ENCODE results near the gene RRP12.

RRP12 gene, protein sequence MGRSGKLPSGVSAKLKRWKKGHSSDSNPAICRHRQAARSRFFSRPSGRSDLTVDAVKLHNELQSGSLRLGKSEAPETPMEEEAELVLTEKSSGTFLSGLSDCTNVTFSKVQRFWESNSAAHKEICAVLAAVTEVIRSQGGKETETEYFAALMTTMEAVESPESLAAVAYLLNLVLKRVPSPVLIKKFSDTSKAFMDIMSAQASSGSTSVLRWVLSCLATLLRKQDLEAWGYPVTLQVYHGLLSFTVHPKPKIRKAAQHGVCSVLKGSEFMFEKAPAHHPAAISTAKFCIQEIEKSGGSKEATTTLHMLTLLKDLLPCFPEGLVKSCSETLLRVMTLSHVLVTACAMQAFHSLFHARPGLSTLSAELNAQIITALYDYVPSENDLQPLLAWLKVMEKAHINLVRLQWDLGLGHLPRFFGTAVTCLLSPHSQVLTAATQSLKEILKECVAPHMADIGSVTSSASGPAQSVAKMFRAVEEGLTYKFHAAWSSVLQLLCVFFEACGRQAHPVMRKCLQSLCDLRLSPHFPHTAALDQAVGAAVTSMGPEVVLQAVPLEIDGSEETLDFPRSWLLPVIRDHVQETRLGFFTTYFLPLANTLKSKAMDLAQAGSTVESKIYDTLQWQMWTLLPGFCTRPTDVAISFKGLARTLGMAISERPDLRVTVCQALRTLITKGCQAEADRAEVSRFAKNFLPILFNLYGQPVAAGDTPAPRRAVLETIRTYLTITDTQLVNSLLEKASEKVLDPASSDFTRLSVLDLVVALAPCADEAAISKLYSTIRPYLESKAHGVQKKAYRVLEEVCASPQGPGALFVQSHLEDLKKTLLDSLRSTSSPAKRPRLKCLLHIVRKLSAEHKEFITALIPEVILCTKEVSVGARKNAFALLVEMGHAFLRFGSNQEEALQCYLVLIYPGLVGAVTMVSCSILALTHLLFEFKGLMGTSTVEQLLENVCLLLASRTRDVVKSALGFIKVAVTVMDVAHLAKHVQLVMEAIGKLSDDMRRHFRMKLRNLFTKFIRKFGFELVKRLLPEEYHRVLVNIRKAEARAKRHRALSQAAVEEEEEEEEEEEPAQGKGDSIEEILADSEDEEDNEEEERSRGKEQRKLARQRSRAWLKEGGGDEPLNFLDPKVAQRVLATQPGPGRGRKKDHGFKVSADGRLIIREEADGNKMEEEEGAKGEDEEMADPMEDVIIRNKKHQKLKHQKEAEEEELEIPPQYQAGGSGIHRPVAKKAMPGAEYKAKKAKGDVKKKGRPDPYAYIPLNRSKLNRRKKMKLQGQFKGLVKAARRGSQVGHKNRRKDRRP (N-terminal part only)

DNA sequence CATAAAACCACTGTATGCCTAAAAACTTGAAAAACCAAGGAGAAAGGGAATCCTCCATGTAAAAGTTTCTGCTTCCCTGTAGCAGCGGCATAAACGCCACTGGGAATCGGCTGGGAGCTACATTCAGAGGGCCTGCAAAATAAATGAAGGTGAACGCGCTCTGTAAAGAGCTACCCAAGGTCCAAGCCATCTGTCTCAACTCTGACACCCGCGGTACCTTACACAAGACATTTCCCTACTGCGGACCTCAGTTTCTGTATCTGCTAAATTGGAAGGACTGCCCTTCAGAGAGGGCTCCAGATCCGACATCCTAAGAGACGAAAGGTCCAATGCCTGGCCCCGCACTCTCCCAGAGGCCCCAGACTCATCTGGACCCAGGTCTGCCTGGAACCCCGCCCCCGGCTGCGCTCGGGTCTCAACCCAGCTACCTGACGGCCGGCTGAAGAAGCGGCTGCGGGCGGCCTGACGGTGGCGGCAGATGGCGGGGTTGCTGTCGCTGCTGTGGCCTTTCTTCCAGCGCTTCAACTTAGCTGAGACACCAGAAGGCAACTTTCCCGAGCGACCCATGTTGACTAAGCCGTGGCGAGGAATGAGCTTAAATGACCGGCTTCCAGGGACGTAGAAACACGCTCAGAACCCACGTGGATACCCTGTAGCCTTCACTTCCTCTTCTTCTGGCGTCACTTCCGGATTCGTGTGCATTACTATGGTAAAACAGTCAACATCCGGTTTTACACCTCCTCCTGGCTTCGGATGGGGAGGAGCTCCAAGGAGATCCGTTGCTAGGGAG lies at the start of gene RRP12:
Gene RRP12 (minus strand): TSS at position 676 of the 790 bp plus-strand sequence. CDS start 109 bp downstream, at position 567.
- Histone ChIP-seq H3K36me3 (ENCODE audit: control insufficient read depth, insufficient read depth, low read length) (peaks cover 6% of the 10 kb centered on the region), H3K4me1 (ENCODE audit: control insufficient read depth, insufficient read depth, low read length) (peaks cover 9% of the 10 kb centered on the region), H3K9ac (ENCODE audit: low read length) (peak within 1 kb of the TSS; percentile 27), H3K27me3 (ENCODE audit: control insufficient read depth, insufficient read depth, low read length) (no peaks in the 10 kb centered on the region), H3K27ac (ENCODE audit: low read depth, low read length) (peak within 1 kb of the TSS; percentile 27), H3K4me3 (ENCODE audit: low read length) (peak within 1 kb of the TSS; percentile 68)

DNA sequence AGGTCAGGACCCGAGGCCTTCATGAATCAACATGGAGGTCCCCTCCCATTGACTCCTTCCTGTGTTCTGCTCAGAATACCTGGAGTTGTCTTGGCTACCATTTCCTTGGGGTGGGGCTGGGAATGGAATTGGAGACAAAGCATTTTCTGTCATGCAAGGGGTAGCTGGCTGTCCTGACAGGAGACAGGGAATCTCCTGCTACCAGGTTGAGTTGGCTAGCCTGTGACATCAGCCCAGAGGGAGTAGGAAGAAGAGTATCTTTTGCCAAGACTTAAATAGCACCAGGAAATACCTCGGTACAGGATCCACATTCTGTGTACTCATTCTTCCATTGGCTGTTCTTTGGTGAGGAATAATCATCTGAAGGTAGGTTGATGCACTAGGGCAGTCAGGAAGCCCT lies 49.7 kb upstream of the RRP12 start:
- H3K27ac ChIP-seq (ENCODE audit: low read depth, low read length) = no peak overlapping the region
- peaks cover 3% of the 10 kb centered on the region for H3K4me1 ChIP-seq (ENCODE audit: control insufficient read depth, insufficient read depth, low read length)
- H3K36me3 ChIP-seq (ENCODE audit: control insufficient read depth, insufficient read depth, low read length) = peaks cover 6% of the 10 kb centered on the region
- H3K27me3 ChIP-seq (ENCODE audit: control insufficient read depth, insufficient read depth, low read length) = no peaks in the 10 kb centered on the region
- no peak overlapping the region for H3K4me3 ChIP-seq (ENCODE audit: low read length)
- H3K9ac ChIP-seq (ENCODE audit: low read length) = no peak overlapping the region

DNA sequence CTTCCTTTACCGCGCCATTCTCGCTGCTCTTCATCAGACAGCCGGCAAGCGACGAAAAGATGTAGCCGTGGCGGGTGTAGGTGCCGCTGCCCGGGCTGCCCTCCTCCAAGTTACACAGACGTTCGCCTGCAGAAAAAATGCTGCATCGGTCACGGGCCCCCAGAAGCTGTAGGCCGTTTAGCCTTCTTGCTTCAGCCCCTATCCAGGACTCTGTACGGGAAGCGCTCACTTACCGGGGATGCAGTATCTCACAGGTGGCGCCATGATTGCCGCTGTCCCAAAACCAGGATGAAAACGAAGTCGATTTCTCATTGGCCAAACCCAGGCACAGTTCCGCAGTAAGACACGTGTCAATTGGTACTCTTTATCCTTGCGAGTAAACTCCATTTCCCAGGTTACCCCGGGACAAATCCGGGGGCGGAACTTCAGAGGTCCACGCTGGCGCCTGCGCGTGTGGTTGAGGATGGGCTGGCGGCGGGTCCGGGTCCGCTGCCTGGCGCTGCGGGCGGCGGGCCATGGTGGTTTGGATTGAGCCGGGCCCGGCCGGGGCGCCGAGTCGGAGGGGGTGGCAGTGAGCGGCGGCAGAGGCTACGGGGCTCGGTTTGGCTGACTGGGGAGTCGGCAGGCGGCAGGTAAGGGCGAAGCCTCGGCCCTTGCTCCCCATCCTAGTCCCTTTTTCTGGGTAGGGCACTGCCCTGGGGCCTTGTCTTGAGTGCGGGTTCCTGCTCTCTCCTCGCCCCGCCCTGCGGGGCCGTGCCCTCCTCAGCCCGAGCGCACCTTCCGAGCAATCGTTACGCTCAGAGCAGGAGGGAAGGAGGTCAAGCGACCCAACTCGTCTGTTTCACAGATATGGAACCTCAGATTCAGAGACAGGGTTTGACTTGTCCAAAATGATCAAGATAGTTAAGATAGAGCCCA lies 44.8 kb upstream of the RRP12 start, which contains the start of the genes EXOSC1 and ZDHHC16:
Gene EXOSC1 (minus strand): TSS at position 285 of the 918 bp plus-strand sequence. CDS start 21 bp downstream, at position 264.
Gene ZDHHC16 (plus strand): TSS at position 454 of the 918 bp plus-strand sequence. CDS start 5,501 bp downstream, outside the sequence.
- peaks cover 3% of the 10 kb centered on the region for H3K4me1 ChIP-seq (ENCODE audit: control insufficient read depth, insufficient read depth, low read length)
- peaks cover 5% of the 10 kb centered on the region for H3K36me3 ChIP-seq (ENCODE audit: control insufficient read depth, insufficient read depth, low read length)
- H3K27me3 ChIP-seq (ENCODE audit: control insufficient read depth, insufficient read depth, low read length) = no peaks in the 10 kb centered on the region
- peak within 1 kb of the TSS; percentile 59 for H3K27ac ChIP-seq (ENCODE audit: low read depth, low read length)
- H3K4me3 ChIP-seq (ENCODE audit: low read length) = peak within 1 kb of the TSS; percentile 92
- H3K9ac ChIP-seq (ENCODE audit: low read length) = peak within 1 kb of the TSS; percentile 54

DNA sequence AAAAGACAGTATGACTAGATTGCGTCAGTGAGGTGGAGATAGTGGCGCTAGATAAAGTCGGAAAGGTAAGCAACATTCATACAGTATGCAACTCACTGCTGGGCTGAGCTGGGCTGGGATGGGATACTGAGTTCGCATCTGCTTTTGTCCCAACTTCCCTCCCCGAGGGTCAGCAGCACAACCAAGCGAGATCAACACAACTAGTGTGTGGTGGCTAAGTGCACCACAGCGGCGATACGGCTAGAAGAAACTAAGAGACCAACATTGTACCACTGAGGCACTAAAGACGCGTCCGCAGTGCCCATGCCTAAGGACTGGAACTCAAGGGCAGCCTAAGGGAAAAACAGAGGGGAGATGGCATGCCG lies 44.2 kb upstream of the RRP12 start:
- Histone ChIP-seq H3K9ac (ENCODE audit: low read length) (peak overlapping the region; percentile 54), H3K4me1 (ENCODE audit: control insufficient read depth, insufficient read depth, low read length) (peaks cover 3% of the 10 kb centered on the region), H3K27me3 (ENCODE audit: control insufficient read depth, insufficient read depth, low read length) (no peaks in the 10 kb centered on the region), H3K36me3 (ENCODE audit: control insufficient read depth, insufficient read depth, low read length) (peaks cover 5% of the 10 kb centered on the region), H3K4me3 (ENCODE audit: low read length) (peak overlapping the region; percentile 92), H3K27ac (ENCODE audit: low read depth, low read length) (peak overlapping the region; percentile 16)

DNA sequence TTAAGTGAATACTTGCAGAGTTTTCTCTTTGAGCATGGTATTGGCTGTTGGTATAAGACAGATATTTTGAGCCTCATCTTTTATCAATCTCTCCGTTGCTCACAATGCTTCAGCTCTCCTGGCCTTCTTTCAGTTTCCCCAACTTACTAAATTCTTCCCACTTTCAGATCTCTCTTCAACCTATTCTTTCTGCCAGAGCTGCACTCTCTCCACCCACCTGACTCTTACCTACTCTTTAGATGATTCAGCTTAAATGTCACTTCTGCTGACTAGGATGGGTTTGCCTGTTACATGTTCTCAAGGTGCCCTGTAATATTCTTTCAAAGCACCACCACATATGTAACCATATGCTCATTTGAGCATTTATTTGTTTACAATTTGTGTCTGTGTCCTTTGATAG lies 43.1 kb upstream of the RRP12 start:
- Histone ChIP-seq H3K36me3 (ENCODE audit: control insufficient read depth, insufficient read depth, low read length) (peaks cover 6% of the 10 kb centered on the region), H3K9ac (ENCODE audit: low read length) (no peak overlapping the region), H3K4me1 (ENCODE audit: control insufficient read depth, insufficient read depth, low read length) (peaks cover 3% of the 10 kb centered on the region), H3K27ac (ENCODE audit: low read depth, low read length) (no peak overlapping the region), H3K27me3 (ENCODE audit: control insufficient read depth, insufficient read depth, low read length) (no peaks in the 10 kb centered on the region), H3K4me3 (ENCODE audit: low read length) (no peak overlapping the region)

DNA sequence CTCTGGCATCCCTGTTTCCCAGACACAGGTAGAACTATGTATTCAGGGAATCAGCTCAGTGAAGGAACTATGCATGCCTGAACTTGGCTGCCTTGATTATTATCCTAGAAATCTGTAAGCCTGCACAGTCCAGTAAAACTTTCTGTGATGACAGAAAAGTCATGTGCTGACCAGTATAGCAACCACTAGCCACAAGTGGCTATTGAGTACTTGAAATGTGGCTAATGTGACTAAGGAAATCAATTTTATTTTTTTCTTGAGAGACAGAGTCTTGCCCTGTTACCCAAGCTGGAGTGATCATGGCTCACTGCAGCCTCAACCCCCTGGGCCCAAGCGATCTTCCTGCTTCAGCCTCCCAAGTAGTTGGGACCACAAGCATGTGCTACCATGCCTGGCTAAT lies 41.1 kb upstream of the RRP12 start:
- H3K36me3 ChIP-seq (ENCODE audit: control insufficient read depth, insufficient read depth, low read length) = peaks cover 12% of the 10 kb centered on the region
- no peak overlapping the region for H3K4me3 ChIP-seq (ENCODE audit: low read length)
- H3K27me3 ChIP-seq (ENCODE audit: control insufficient read depth, insufficient read depth, low read length) = no peaks in the 10 kb centered on the region
- H3K27ac ChIP-seq (ENCODE audit: low read depth, low read length) = no peak overlapping the region
- no peak overlapping the region for H3K9ac ChIP-seq (ENCODE audit: low read length)
- H3K4me1 ChIP-seq (ENCODE audit: control insufficient read depth, insufficient read depth, low read length) = no peaks in the 10 kb centered on the region

DNA sequence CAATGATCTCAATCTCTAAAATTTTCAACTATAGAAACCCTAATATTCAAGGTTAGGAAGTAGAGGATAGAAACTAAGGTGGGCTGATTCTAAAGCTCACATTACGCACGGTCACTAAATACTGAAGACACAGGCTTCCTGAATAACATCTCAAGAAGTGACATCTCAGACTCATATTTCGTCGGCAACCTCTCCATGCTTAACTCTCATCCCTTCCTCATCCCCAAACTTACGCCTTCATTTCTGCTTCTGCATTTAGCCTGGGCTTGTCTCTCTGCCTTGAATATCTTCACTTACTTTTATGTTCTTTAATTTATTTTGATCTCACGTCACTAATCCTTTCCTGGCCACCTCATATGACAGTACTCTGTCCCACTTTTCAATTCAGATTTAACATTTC lies 34.1 kb upstream of the RRP12 start:
- peaks cover 32% of the 10 kb centered on the region for H3K36me3 ChIP-seq (ENCODE audit: control insufficient read depth, insufficient read depth, low read length)
- H3K9ac ChIP-seq (ENCODE audit: low read length) = no peak overlapping the region
- H3K4me3 ChIP-seq (ENCODE audit: low read length) = no peak overlapping the region
- H3K27ac ChIP-seq (ENCODE audit: low read depth, low read length) = no peak overlapping the region
- H3K4me1 ChIP-seq (ENCODE audit: control insufficient read depth, insufficient read depth, low read length) = no peaks in the 10 kb centered on the region
- no peaks in the 10 kb centered on the region for H3K27me3 ChIP-seq (ENCODE audit: control insufficient read depth, insufficient read depth, low read length)

DNA sequence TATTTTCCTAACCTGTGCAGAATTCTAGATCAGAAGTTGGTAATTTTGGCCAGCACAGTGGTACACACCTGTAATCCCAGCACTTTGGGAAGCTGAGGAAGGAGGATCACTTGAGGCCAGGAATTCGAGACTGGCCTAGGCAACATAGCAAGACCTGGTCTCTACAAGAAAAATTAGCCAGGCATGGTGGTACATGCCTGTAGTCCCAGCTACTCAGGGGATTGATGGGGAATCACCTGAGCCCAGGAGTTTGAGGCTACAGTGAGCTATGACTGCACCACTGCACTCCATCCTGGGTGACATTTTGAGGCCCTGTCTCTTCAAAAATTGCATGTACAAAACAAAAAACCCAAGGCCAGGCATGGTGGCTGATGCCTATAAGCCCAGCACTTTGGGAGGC lies 33.4 kb upstream of the RRP12 start:
- Histone ChIP-seq H3K4me1 (ENCODE audit: control insufficient read depth, insufficient read depth, low read length) (no peaks in the 10 kb centered on the region), H3K27ac (ENCODE audit: low read depth, low read length) (no peak overlapping the region)

DNA sequence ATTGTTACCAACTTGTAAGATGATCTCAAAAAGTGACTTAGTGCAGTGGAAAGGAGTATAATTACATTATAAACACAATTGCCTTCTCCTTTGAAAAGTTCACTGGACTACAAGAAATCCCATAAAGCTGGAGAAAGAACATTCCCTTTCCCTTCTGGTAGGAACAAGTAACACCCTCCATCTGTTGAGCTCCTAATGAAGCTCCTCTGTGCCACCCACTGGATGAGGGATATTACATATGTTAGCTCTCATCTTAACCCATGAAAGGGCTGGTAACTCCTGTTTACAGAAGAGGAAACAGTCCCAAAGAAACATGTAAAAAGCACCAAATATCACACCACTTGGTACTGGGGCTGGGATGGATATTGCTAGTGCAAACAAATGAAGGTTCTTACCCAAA lies 32.9 kb upstream of the RRP12 start:
- Histone ChIP-seq H3K4me1 (ENCODE audit: control insufficient read depth, insufficient read depth, low read length) (no peaks in the 10 kb centered on the region), H3K4me3 (ENCODE audit: low read length) (no peak overlapping the region), H3K27me3 (ENCODE audit: control insufficient read depth, insufficient read depth, low read length) (no peaks in the 10 kb centered on the region), H3K9ac (ENCODE audit: low read length) (no peak overlapping the region), H3K27ac (ENCODE audit: low read depth, low read length) (no peak overlapping the region), H3K36me3 (ENCODE audit: control insufficient read depth, insufficient read depth, low read length) (peaks cover 35% of the 10 kb centered on the region)

More for the DNA sequence above, 33.4 kb upstream of the RRP12 start:
- Histone ChIP-seq H3K4me3 (ENCODE audit: low read length) (no peak overlapping the region), H3K36me3 (ENCODE audit: control insufficient read depth, insufficient read depth, low read length) (peaks cover 35% of the 10 kb centered on the region), H3K27me3 (ENCODE audit: control insufficient read depth, insufficient read depth, low read length) (no peaks in the 10 kb centered on the region), H3K9ac (ENCODE audit: low read length) (no peak overlapping the region)

DNA sequence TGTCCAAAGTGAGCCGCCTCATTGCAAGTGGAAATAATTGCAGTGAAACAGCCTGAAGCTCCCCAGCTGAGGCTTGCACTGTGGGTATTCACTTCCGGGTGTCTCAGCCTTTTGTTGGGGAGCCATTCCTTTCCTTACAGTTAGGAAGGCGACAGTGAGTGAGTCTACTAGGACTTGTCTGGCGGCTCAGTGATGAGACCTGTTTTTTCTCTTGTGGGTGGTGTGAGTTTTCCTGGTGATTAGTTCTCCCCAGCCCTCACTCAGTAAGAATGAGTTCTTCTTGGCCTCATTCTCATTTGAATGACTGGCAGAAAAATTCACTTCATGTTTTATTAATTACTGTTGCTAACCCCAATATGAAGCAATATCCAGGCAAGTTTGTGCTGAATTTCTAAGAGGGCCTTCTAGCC lies 27.4 kb upstream of the RRP12 start:
- Histone ChIP-seq H3K9ac (ENCODE audit: low read length) (no peak overlapping the region), H3K36me3 (ENCODE audit: control insufficient read depth, insufficient read depth, low read length) (peaks cover 20% of the 10 kb centered on the region), H3K27ac (ENCODE audit: low read depth, low read length) (no peak overlapping the region), H3K4me1 (ENCODE audit: control insufficient read depth, insufficient read depth, low read length) (peaks cover 10% of the 10 kb centered on the region), H3K4me3 (ENCODE audit: low read length) (no peak overlapping the region), H3K27me3 (ENCODE audit: control insufficient read depth, insufficient read depth, low read length) (no peaks in the 10 kb centered on the region)

All from rectal smooth muscle tissue (tissue), 1 donor.